ENCODE data around the gene BNIP5.

DNA sequence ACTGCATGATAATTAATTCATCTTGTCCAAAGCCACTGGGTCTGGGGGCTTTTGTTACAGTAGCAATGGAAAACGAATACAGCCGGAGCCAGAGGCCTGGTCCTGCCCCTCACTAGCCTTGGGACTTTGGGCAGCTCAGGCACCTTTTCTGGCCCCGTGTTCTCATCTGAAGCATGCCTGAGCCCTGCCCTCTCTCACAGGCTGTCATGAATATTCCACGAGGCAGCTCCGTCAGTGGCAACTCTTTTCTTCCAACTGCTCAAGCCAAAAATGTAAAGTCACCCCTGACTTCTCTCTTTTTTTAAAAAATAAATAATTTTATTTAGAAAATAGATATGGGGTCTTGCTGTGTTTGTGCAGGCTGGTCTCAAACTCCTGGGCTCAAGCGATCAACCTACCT lies 5.3 kb downstream of the BNIP5 start:
- no peak for TF ChIP-seq EZH2phosphoT487 (IDR thresholded peaks at IDR 0.05; ENCODE audit: borderline replicate concordance)
- TF ChIP-seq, protein P1, sequence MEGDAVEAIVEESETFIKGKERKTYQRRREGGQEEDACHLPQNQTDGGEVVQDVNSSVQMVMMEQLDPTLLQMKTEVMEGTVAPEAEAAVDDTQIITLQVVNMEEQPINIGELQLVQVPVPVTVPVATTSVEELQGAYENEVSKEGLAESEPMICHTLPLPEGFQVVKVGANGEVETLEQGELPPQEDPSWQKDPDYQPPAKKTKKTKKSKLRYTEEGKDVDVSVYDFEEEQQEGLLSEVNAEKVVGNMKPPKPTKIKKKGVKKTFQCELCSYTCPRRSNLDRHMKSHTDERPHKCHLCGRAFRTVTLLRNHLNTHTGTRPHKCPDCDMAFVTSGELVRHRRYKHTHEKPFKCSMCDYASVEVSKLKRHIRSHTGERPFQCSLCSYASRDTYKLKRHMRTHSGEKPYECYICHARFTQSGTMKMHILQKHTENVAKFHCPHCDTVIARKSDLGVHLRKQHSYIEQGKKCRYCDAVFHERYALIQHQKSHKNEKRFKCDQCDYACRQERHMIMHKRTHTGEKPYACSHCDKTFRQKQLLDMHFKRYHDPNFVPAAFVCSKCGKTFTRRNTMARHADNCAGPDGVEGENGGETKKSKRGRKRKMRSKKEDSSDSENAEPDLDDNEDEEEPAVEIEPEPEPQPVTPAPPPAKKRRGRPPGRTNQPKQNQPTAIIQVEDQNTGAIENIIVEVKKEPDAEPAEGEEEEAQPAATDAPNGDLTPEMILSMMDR (conservative IDR thresholded peaks at IDR 0.05; ENCODE audit: low read length) = no peak
